Measurements from ENCODE around the gene DAAM2. TPM values are rescaled to one million over a fixed set of nuclear protein-coding genes. Genes with fewer than 3 reads are reported as not detected.

The DAAM2 gene
- total and polyA plus RNA-seq, 2 of the 8 experiments (the other 6 are each of a cell fraction or from before 2014, with no cell fraction given), result 1.5 to 2.9 TPM

DNA sequence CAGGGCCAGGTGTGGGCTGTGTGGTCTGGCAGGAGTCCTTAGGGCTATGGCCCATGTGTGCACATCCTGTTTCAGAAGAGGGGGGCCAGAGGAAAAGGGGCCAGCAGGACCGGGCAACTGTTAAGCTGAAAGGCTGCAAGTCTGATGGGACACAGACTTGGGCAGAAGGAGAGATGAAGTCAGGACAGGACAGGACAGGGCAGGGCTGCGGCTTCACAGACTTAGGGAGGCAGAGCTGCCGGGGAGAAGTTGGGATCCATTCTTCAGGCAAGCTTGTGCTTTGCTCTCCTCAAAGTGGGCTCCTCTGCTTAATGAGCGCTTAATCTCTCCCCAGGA lies 113.4 kb downstream of the DAAM2 start:
- Histone ChIP-seq H3K79me1 (ENCODE audit: low read depth, low read length) (no peaks in the 10 kb centered on the region), H3K27me3 (replicated peaks in 1 of 4; ENCODE audit: control insufficient read depth in 3 of 4, extremely low read depth in 1 of 4, insufficient read depth in 3 of 4, low read length in 3 of 4) (no peaks in the 10 kb centered on the region), H2BK15ac (ENCODE audit: low read length) (no peak overlapping the region), H3K4me1 (replicated peaks in 1 of 4; ENCODE audit: control insufficient read depth in 3 of 4, insufficient read depth in 4 of 4, low read length in 3 of 4) (peaks cover 0 to 2% (median 0%) of the 10 kb centered on the region in 4 experiments; a peak in 1 of 7 replicates), H3K4ac (replicated peaks; ENCODE audit: insufficient read length, low read depth, low read length) (no peak overlapping the region), H3K23ac (ENCODE audit: insufficient read length) (no peak overlapping the region), H3K4me3 (ENCODE audit: extremely low read depth in 1 of 4, insufficient read depth in 2 of 4, low read depth in 3 of 4, low read length in 4 of 4) (no peak overlapping the region), H2AFZ (ENCODE audit: low read length) (no peak overlapping the region), H3K9me3 (ENCODE audit: insufficient read depth in 2 of 2, low read depth in 1 of 2, low read length in 1 of 2) (no peaks in the 10 kb centered on the region), H4K8ac (ENCODE audit: extremely low read depth, insufficient read depth, low read length) (no peak overlapping the region; the same call in 1 of the 2 replicates), H4K20me1 (replicated peaks in 1 of 2; ENCODE audit: control insufficient read depth in 1 of 2, insufficient read depth in 2 of 2, low read length in 2 of 2) (no peaks in the 10 kb centered on the region), H4K5ac (ENCODE audit: insufficient read length, low read depth, low read length) (no peak overlapping the region), H2BK120ac (replicated peaks; ENCODE audit: low read depth, low read length) (no peak overlapping the region), H3K23me2 (ENCODE audit: low read depth, low read length) (no peaks in the 10 kb centered on the region), H2BK20ac (ENCODE audit: low read length) (no peak overlapping the region), H3K79me2 (ENCODE audit: control insufficient read depth in 1 of 2, insufficient read depth in 2 of 2, low read length in 2 of 2) (no peaks in the 10 kb centered on the region), H3K14ac (ENCODE audit: insufficient read length) (no peak overlapping the region), H3K9ac (replicated peaks in 1 of 4; ENCODE audit: extremely low read depth in 1 of 4, low read depth in 3 of 4, low read length in 3 of 4) (no peak overlapping the region), H3K27ac (ENCODE audit: low read depth, low read length) (no peak overlapping the region), H4K91ac (replicated peaks; ENCODE audit: insufficient read length, low read length) (no peak overlapping the region), H2AK5ac (ENCODE audit: low read depth, low read length) (no peak overlapping the region), H2BK12ac (ENCODE audit: low read depth, low read length) (no peak overlapping the region), H3K56ac (replicated peaks; ENCODE audit: insufficient read length, low read depth, low read length) (no peak overlapping the region), H3K36me3 (ENCODE audit: control insufficient read depth in 2 of 4, insufficient read depth in 4 of 4, low read length in 3 of 4) (peaks cover 0 to 4% (median 2%) of the 10 kb centered on the region in 4 experiments; a peak in 3 of 8 replicates), H3K4me2 (ENCODE audit: insufficient read depth in 1 of 2, low read depth in 2 of 2, low read length in 2 of 2) (no peak overlapping the region), H3K18ac (ENCODE audit: extremely low read depth, low read length) (no peak overlapping the region), H2BK5ac (ENCODE audit: low read depth, low read length) (no peak overlapping the region)
- WGBS, 2 experiments (ENCODE audit: extremely low coverage in 1 of 2, insufficient coverage in 1 of 2, insufficient read length in 1 of 2, insufficient replicate concordance in 2 of 2, low coverage in 1 of 2, low lambda C conversion rate in 2 of 2, missing lambda C conversion rate in 1 of 2), result 89% methylated on average over 4 of the region's 4 CpGs; no CpG with 5 or more reads in 1 of the 2 experiments
- ChIA-PET POLR2A (ENCODE audit: partially characterized antibody) (interaction anchor here (0.6 to 2.0 kb wide), 2 partner anchors 11 to 109 kb away, joined by 3 to 5 read pairs; no protein-coding TSS in a partner anchor), CTCF (ENCODE audit: partially characterized antibody) (interaction anchor here (0.6 to 4.5 kb wide), 6 partner anchors 9 to 1298 kb away, joined by 3 to 30 read pairs (median 5); no protein-coding TSS in a partner anchor)
- FAIRE-seq (no peak), DNase-seq (ENCODE audit: low read depth in 1 of 2, low spot score in 2 of 2) (no peak)
- TF ChIP-seq, protein P1, sequence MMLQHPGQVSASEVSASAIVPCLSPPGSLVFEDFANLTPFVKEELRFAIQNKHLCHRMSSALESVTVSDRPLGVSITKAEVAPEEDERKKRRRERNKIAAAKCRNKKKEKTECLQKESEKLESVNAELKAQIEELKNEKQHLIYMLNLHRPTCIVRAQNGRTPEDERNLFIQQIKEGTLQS (IDR thresholded peaks at IDR 0.05; ENCODE audit: insufficient read depth, low read depth, low read length), result no peak
- TF ChIP-seq, protein P2, sequence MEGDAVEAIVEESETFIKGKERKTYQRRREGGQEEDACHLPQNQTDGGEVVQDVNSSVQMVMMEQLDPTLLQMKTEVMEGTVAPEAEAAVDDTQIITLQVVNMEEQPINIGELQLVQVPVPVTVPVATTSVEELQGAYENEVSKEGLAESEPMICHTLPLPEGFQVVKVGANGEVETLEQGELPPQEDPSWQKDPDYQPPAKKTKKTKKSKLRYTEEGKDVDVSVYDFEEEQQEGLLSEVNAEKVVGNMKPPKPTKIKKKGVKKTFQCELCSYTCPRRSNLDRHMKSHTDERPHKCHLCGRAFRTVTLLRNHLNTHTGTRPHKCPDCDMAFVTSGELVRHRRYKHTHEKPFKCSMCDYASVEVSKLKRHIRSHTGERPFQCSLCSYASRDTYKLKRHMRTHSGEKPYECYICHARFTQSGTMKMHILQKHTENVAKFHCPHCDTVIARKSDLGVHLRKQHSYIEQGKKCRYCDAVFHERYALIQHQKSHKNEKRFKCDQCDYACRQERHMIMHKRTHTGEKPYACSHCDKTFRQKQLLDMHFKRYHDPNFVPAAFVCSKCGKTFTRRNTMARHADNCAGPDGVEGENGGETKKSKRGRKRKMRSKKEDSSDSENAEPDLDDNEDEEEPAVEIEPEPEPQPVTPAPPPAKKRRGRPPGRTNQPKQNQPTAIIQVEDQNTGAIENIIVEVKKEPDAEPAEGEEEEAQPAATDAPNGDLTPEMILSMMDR (IDR thresholded peaks at IDR 0.05; ENCODE audit: control extremely low read depth in 1 of 3, insufficient read depth in 1 of 3, low read depth in 1 of 3, low read length in 3 of 3), result no peak
- TF ChIP-seq YY1 (IDR thresholded peaks at IDR 0.05; ENCODE audit: low read depth, low read length) (no peak), SIN3A (conservative IDR thresholded peaks at IDR 0.05 in 1 of 2, IDR thresholded peaks at IDR 0.05 in 1 of 2; ENCODE audit: low read depth in 1 of 2, low read length in 2 of 2) (no peak), CTBP2 (IDR thresholded peaks at IDR 0.05; ENCODE audit: borderline replicate concordance, insufficient read depth, insufficient read length, low read length) (no peak), ZNF274 (IDR thresholded peaks at IDR 0.05; ENCODE audit: borderline replicate concordance, extremely low read depth, low read length) (no peak), JUND (IDR thresholded peaks at IDR 0.05; ENCODE audit: low read length) (no peak), NRF1 (IDR thresholded peaks at IDR 0.05; ENCODE audit: low read depth, low read length) (no peak), TAF7 (optimal IDR thresholded peaks at IDR 0.05; ENCODE audit: borderline replicate concordance, low read depth, low read length) (no peak), RFX5 (IDR thresholded peaks at IDR 0.05; ENCODE audit: borderline replicate concordance, low read depth, low read length) (no peak), SIX5 (IDR thresholded peaks at IDR 0.05; ENCODE audit: low read depth, low read length) (no peak)
